ENCODE results near the gene GP1BB.

- TF ChIP-seq CTCF (IDR thresholded peaks at IDR 0.05; ENCODE audit: low read depth, low read length) = no peak
- no peak for TF ChIP-seq EZH2phosphoT487 (IDR thresholded peaks at IDR 0.05; ENCODE audit: low read depth)
Measured at GRCh38 chr22:19722982-19723231, 432 bp upstream of the GP1BB start.

All from OCI-LY3 (cell line).